Heart left ventricle (tissue), 13 donors: ENCODE data around the gene CFAP54.

ENCODE experiments used
- CTCF ChIP-seq, 12 donors: fragments of 200-600 bp; sonication (generic) in 4 of 12; IDR thresholded peaks; one replicate each; pipeline versions ENCODE4 v1.5.0 to v1.8.0; 2018 to 2022; ENCODE audit warnings: antibody characterized with exemption in 12 of 12, mild to moderate bottlenecking in 5 of 12
- POLR2A ChIP-seq, 2 donors: fragments of 450-650 bp; IDR thresholded peaks; one replicate each; pipeline ENCODE4 v1.6.1; 2017; ENCODE audit warnings: antibody characterized with exemption in 2 of 2, mild to moderate bottlenecking in 2 of 2, moderate library complexity in 2 of 2
- donor health status: ischemic (EF 13 %, LVEDD 7.1; RV severe dilation, severe dysfunction).
- donor health status: DM: no; HTN: yes; CAD: no.
- donor health status: DM: no; HTN: no; CAD: no.
- donor health status: ischemic (EF 25% LVEDD 6.9; RV normal size, moderate dysfunction).
- donor health status: ischemic (EF 25% LVEDD 5.7; RV mildly dilated, moderate dysfunction).
- donor health status: ischemic (EF 35%, LVEDD 5.7; RV mildly dilated, moderate dysfunction).
- donor health status: nonischemic (EF 11% LVEDD 7.7; RV severe dilation, severe dysfunction).
- donor health status: DM: yes; HTN: yes; CAD: no.
- donor health status: PGD.
- donor health status: ischemic (EF 29% LVEDD 5.4; RV normal size, mild dysfunction).
- donor health status: nonischemic (EF 23%, LVEDD 6.1; RV moderate dilation, normal function).

- no peak for TF ChIP-seq POLR2A (IDR thresholded peaks at IDR 0.05)
- no peak for TF ChIP-seq CTCF (IDR thresholded peaks at IDR 0.05)
These were observed 11.9 kb downstream of the CFAP54 start for GRCh38 chr12:96501133-96501761.
